ENCODE measurements around the gene NCKAP5.

The NCKAP5 gene

DNA sequence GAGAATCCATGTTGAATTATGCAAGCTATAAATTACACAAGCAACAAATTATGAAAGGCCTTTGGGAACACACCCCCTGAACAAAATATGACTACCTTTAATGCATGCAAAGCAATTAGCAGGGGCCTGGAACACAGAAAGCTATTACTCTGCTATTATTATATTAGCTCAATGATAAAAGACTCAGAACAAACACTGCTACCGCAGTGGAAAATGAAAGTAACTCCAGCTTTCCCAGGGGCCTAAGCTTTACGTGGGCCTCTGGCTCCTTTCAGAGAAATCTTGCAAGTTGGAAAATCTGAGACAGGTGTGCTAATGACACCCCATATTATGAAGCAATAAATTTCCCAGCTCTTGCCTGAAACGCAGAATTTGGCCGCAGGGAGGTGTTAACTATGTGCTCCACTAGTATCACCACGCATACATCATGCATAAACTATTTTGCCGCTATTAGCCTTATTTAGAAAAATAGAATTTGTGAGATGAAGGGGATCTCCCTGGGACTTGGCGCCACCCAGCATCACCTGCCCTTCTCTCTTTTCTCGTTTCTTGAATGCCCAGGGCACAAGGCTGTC, 576.7 kb downstream of the NCKAP5 start:
- DNase-seq (ENCODE audit: low read depth), result no peak

DNA sequence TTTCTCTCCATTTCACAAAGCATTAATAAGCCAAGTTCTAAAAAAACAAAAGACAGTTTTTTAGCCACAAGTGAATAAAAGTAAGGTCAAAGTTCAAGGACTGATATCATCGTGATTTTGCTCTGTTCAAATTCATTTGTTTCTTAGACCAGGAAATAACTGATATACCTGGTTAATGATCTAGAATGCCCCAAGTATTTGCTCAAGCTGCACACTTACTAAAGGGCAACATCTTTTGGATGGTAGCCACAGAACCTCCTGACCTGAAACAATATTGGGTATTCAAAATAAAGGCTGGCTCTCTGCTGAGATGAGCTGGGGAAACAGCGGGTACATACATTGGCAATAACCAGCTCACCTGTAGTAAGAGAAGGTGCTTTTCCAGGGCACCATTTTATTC, 583.5 kb downstream of the NCKAP5 start:
- no peak for DNase-seq (ENCODE audit: low read depth)

DNA sequence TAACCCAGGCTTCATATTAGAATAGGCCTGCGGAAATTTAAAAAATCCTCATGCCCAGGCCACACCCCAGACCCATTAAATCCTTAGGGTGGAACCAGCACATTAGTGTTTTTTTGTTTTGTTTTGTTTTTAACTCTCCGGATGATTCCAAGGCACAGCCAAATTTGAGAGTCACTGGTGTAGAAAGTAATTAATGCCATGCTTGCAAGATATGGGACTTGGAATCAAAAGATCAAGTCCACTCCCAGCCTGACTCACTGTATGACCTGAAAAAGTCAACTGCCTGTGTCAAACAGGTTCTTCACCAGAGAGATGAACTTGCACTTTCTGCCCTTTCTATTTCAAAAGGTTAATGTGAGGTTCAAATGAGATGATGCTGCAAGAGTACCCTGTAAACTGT, 588.0 kb downstream of the NCKAP5 start:
- DNase-seq (ENCODE audit: low read depth), result no peak

DNA sequence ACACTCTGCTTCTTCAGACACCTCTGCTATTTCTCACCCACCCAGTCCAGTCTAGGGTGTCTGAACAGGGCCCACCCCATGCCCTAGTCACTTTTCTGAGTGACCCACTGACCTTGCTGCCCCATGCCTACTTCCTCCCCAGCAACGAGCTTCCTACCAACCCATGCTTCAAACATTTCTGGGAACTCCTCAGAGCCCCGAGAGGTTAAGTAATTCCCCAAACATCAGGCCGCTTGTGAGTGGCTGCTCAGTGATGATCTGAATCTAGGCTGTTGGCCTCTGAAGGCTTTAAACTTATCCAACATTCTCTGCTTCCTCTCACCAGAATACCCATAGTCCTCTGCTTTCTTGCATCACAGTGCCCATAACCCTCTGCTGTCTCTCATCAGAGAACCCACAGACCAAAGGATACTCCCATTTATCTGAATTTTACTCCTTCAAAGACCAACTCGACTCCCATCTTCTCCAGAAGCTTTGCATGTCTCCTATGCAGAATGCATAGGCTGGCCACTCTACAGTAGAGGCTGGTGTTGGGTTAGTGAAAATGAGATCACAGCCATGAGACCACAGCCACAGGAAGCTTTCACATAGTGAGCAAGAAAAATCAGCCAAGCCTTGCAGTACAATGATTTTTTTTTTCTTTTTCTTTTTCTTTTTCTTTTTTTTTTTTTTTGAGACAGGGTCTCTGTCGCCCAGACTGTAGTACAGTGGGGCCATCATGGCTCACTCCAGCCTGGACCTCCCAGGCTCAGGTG, 588.7 kb downstream of the NCKAP5 start:
- no peak for DNase-seq (ENCODE audit: low read depth)

DNA sequence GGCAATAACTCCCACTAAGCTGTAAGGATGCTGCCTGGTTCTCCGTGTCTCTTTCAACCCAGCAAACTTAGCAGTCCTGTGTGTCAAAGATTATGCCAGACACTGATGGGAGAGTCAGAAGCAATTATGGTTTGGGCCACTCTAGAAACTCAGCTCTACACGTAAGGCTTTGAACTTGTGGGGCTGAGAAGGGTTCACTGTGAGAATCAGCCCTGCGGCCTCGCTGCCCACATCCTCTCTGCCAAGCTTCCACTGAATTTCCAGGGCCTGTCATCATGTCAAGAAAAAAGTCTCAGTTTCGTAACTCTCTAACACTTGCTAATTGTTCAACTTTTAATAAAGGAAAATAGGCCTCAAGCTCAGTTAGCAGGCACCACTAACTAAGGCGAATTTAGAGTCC, 589.4 kb downstream of the NCKAP5 start:
- DNase-seq (ENCODE audit: low read depth), result no peak

DNA sequence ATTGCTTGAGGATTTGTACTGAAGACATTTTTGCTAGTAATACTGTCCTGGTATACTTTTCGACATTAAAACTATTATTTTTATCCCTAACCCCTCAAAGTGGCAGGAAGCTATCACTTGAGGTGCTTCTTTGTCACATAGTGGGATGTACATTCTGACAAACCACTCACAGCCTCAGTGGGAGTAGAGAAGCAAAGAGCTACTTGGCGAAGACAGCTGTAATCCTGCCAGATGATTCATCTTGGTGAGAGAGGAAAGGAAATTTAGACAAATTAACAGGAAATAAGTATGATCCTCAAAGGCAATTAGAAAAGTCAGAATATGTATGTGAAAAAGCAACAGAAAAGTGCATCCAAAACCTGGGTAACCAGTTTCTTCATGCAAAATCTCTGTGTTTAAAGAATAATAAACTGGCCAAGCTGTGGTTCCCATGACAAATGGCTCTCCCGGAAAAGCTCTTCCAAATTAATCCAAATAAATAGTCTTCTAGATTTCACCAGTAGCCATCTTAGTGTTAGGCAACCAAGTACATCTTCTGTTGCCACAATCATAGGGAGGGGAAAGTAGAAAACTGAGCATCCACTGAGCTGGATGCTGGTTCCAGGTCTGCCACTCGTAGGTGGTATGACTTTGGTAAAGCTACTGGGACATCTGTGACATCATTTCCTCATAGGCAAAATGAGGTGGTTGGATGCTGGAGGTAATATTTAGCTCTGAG, 590.3 kb downstream of the NCKAP5 start:
- DNase-seq (ENCODE audit: low read depth), result no peak

DNA sequence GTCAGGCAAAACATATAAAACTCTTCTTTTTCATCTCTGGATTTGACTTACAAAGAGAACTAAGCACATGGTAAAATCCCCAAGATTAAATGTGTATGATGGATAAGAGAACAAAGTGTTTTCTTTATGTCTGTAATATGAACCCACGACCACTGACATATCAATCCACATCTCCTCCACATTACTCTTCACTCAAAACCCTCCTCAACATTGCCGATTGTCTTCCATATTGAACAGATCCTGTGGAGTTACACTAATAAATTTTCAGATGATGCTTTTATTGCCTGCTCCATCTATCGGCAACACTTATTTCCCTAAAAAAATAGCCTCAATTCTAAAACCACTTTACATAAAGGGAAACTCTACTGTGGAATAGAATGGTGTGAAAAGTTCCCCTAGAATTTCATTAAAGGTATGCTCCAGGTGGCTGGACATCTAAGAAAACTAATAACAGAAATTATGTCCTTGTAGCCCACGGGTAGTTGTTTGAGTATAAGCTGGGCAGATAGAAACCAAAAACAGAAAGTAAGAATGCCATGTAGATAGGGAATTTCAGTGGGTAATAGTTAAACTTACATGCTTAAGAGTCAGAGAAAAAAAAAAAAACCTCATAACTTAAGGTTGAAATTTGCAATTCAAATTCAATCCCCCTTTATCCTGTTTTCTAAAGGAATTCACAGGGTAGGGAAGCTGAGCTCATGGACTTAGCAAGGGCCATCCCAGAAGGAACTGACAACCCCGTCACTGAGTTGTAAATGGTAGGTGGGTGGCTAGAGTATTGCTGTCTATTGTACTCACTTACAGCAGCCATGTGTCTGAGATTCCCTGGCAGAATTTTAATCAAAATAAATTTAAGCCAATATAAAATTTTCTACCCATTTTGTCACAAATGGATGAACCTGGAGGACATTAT, 592.8 kb downstream of the NCKAP5 start:
- DNase-seq (ENCODE audit: low read depth), result no peak

DNA sequence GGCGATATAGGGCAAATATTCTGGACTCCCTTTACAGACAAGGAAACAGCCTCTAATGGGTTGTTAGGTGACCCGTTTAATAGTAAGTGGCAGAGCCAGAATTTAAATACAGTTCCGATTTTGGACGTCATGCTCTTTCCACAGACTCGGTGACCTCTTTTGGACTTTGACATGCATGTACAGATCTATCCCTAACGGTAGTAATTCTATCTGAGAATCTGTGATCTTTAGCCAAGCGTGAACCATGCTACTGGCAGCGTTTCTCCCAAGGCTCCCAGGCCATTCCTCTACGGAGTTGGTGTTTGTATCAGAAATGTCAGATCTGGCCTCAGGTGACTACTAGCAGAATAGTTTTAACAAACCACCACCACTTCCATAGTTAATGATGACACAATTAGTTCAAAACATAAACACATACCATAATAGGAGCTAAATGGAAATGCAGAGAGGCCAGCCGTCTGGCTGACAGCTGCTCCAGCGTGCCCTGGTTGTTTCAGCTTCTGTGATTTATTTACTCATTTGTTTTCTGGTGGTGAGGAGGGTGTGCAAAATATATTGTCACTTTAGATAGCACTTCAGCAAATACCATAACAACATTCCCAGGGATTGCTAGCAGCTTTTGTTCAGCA, 593.7 kb downstream of the NCKAP5 start:
- no peak for DNase-seq (ENCODE audit: low read depth)

DNA sequence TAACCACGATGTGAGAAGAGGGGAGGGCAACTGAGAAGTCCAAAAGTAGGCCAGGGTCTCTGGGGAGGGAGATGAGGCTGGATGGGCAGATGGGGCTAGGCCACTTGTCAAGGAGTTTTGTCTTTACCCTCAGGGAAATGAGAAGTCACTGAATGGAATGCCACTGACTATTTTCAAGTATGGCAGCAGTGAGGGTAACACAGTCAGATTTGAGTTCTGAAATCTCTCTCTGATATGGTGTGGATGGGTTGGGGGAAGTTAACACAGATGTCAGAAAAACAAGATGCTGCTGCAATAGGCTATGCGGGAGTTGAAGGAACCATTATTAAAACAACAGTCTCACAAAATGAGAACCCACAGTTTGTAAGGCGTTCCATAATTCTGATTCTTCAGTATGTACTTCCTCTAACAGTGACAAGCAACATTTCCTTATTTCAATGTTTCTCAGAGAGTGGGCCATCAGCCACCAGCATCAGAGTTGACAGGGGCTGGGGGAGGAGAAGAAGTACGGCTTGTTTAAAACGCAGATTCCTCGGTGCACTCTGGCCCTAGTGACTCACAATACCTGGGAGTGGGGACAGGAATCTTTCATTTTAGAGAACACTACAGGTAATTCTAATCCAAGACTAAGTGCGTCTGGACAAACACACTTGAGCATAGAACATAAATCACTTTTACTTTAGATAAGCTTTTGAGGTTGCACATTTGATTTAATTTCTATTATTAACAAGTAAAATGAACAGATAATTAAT, 596.8 kb downstream of the NCKAP5 start:
- no peak for DNase-seq (ENCODE audit: low read depth)

DNA sequence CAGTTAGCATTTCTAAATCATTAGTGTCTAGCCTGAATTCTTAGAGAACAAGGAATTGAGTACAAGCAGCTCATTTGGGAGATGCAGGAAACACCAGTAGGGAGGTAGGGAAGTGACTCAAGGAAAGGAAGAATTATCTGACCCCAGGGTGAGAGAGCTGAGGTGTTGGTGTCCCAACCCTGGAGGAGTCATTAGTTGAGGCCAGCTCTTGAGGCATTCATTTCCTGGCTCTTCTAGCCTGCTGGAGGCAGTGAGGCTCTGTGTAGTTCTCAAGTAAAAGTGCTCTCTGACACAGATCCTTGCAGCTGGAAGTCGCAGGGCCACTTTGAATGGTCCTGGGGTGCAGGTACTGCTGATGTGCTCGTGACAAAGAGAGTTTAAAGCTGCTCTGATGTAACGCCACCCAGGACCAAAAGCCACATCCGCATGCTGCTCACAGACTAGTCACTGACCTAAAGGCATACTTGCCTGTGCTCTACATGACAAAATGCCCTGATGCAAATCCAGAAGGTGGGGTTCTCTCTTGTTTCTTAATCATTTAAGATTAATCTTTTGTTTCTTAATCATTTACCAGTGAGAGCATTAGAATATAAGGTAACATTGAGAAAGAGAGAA, 598.8 kb downstream of the NCKAP5 start:
- DNase-seq (ENCODE audit: low read depth), result no peak

DNA sequence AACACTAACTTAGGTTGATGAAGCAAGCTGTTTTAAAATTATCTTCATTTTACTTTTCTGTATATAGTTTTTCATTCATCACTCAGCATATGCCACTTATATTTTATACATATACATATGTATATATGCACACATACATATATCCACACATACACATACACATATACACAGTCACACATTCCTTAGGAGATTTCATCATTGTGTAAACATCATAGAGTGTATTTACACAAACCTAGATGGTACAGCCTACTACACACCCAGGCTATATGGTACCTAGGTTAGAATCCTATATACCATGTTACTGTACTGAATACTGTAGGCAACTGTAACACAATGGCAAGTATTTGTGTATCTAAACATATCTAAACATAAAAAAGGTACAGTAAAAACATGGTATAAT, 602.8 kb downstream of the NCKAP5 start:
- DNase-seq (ENCODE audit: low read depth), result no peak

DNA sequence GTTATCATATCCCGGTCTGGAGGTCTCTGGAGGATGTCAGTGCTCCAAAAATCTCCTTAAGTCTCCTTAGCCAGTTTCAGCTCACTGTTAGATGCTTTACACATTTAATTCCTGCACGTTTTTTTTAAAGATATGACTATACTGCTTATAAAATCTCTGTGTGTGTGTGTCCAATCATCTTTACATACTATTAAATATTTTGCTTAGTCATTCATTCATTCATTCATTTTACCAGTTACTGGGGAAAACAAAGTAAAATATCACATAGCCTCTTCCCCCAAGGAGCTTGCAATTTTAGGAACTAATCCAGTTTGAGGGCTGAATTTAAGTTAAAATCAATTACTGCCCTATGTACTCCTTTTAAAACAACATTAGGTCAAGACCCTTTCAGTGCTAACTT, 605.1 kb downstream of the NCKAP5 start:
- DNase-seq (ENCODE audit: low read depth), result no peak

DNA sequence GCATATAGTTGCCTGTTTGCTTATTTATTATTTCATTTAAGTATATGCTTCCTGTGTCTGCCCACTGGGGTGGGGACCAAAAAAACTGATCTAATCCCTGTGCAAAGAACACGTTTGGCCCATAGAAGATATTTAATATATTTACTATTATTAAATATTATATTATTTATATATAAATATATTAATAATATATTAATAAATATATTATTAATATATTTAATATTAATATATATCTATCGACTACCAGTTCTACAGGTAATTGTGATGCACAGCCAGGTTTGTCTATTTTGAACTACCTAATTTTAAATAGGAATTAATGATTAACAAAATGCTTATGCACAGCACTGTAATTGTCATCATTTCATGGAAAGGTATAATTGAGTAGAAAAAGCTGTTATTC, 609.4 kb downstream of the NCKAP5 start:
- DNase-seq (ENCODE audit: low read depth), result no peak

DNA sequence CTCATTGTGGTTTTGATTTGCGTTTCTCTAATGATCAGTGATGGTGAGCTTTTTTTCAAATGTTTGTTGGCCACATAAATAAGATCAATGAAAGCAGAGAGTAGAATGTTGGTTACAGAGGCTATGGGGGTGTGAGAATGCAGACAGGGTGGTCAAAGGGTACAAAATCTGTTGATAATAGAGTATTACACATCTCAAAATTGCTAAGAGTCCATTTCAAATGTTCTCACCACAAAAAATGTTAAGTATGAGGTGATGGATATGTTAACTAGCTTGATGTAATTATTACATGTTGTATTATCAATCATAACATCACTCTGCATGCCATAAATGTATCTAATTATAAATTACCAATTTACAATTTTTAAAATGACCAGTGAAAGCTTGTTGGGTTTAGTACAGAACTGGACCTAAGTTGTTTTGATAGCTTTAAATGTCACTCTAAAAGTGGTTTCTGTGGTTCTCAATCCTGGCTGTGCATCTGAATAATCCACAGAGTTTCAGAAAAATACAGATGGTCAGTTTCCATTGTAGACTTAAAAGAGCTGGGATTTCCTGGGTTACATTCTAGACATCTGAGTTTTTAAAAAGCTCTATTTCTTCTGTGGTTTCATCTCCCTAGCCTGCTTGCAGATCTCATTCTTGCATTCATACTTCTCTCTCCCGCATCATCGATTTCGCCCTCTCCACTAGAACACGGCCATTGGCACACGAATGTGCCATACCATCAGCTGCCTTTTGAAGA, 612.2 kb downstream of the NCKAP5 start:
- no peak for DNase-seq (ENCODE audit: low read depth)

DNA sequence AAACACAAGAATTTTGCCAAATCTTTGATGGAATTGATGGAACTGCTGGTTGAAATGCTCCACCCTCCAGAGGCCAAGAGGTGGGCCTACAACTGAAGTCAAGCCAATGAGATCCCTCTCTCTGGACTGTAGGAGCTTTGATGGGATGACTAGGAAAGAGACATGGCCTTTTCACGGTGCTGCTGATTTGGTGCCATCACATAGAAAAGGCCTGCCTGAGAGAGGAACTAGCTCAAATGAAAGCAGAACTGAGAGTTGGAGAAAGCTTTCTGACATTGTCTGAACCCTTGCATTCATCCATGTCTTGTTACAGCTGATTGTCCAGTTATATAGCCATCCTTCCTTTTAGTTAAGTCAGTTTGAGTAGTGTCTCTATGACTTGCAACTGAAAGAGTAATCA, 614.5 kb downstream of the NCKAP5 start:
- DNase-seq (ENCODE audit: low read depth), result no peak

DNA sequence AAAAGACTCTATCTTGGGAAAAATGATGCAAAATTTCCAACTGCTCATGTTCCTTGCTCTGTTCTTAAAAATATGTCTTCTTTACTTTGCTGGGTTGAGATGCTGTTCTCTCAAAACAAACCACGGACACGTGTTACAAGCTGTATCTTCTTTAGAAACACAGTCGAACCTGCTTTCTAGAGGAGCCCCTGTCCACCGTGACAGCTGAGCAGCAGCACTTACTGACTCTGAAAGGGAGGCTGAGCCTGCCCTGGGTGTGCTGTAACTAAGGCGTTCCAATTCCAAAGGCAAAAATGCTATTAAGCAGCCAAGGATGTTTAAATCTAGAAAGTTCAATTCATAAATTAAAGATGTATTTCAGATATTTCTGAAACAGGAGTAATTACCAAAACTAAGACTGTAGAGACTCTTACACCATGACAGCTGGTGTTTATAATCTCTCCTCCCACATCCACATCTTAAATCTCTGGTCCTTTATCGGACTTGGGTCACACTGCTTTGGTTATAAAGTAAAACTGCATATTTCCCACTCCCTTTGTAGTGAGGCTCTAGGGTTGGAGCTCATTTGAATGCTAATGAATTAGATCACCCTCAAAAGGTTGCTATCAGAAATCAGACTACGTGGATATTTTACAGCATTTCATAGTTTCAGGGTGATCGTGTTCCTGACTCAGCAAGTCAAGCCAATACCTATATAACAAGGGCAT, 617.1 kb downstream of the NCKAP5 start:
- no peak for DNase-seq (ENCODE audit: low read depth)

DNA sequence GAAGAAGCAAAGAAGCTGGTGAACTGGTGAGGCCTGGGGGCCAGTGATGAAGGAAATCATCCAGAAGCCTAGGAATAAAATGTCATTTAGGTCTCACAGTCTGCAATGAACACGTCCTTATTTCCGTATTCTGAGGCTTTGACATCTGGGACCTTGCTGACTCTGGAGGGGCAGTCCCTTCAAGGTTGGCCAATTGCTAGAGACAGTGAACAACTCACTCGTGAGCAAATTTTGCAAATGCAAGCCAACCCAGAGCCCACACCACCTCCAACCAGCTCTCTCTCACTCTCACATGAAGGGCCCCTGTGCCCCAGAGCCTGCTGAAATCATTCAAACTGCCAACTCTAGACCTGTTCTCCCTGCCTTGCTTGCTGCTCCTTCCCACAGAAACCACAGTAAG, 619.2 kb downstream of the NCKAP5 start:
- DNase-seq (ENCODE audit: low read depth), result no peak

DNA sequence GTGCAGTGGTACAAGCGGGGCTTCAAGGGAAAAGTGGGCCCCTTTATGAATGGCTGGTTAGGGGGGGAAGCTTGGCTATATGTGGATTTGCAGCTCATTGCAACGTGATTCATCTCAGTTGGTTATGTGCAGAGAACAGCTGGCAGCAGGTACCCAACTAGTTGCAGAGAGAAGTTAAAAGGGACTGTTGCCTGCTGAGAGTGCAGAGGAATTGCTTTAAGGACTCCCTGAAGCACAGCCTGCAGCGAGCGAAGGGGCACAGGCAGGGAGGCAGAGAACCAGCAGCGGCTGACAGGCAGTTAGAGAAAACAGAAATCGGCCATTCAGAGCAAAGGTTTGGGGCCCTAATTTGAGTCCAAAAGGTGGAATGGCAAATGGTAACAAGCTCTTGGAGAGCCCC, 620.1 kb downstream of the NCKAP5 start:
- no peak for DNase-seq (ENCODE audit: low read depth)

DNA sequence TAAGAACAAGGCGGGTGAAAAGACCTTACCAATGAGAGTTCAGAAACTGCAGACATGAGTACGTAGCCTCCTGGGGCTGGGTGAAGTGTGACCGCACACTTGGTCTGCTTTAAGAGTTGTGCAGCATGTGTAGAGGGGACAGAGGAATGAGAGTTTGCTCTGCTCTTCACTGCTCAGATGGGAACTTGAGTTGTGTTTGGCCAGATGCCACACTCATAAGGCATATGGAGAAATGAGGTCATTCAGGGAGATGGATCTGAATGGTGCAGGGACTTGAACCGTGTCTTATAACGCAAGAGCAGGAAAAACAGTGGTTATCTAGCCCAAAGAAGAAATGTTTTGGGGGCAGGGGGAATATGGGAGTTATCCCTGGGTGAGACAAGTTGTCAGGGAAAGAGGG, 624.4 kb downstream of the NCKAP5 start:
- no peak for DNase-seq (ENCODE audit: low read depth)
